Cardiac muscle cell (in vitro differentiated cells and primary cell): ENCODE data around the gene PRXL2A. TPM values are rescaled to one million over a fixed set of nuclear protein-coding genes. Genes with fewer than 3 reads are reported as not detected.
"Not testable (repeated sequence)": the region's sequence is repeated elsewhere in the genome, so short reads cannot be mapped to it uniquely, and the experiment has no call there.

Source experiments
- DNase-seq, 2 donors: peaks; one replicate each; pipeline versions ENCODE4 v3.0.0 to v3.0.0-alpha.2; 2010 to 2017; ENCODE audit warnings: low read depth in 1 of 2, low spot score in 1 of 2
- H3K27ac ChIP-seq: fragments of 200-600 bp; sonication (generic); 2 replicates; pipeline ENCODE4 v1.5.1; 2016
- H3K27me3 ChIP-seq: fragments of 200-600 bp; sonication (generic); 2 replicates; pipeline ENCODE4 v1.6.0; 2016; ENCODE audit warnings: control low read depth
- H3K36me3 ChIP-seq: fragments of 200-600 bp; sonication (generic); 2 replicates; pipeline ENCODE4 v1.5.1; 2016; ENCODE audit warnings: control low read depth
- H3K4me1 ChIP-seq: fragments of 200-600 bp; sonication (generic); 2 replicates; pipeline ENCODE4 v1.8.1; 2017; ENCODE audit warnings: low read depth, mild to moderate bottlenecking, mixed run types
- H3K4me3 ChIP-seq: fragments of 200-600 bp; sonication (generic); 2 replicates; pipeline ENCODE4 v1.5.1; 2016; ENCODE audit warnings: mild to moderate bottlenecking
- H3K9me3 ChIP-seq: fragments of 200-600 bp; sonication (generic); 2 replicates; pipeline ENCODE4 v1.5.1; 2017; ENCODE audit warnings: low read depth, mild to moderate bottlenecking, control low read depth
- CTCF ChIP-seq: IDR thresholded peaks from 2 replicates; pipeline ENCODE4 v1.5.1; 2012; ENCODE audit warnings: low read depth, mild to moderate bottlenecking, low read length
- polyA plus RNA-seq: library from polyadenylated mRNA; unstranded; fragments of >200 nt; fragmentation: Nextera tagmentation; extraction: Ambion mirVana; gene quantifications from 2 replicates; pipeline ENCODE4 v1.2.1, GENCODE V29; 2016
- total RNA-seq: library from RNA; depleted of rRNA; stranded (reverse); fragments of >200 nt; gene quantifications from 2 replicates; pipeline ENCODE4 v1.2.3, GENCODE V29; 2016

The PRXL2A gene
- total and polyA plus RNA-seq, 2 experiments from 2014 or later, result 52.0 to 144 TPM

DNA sequence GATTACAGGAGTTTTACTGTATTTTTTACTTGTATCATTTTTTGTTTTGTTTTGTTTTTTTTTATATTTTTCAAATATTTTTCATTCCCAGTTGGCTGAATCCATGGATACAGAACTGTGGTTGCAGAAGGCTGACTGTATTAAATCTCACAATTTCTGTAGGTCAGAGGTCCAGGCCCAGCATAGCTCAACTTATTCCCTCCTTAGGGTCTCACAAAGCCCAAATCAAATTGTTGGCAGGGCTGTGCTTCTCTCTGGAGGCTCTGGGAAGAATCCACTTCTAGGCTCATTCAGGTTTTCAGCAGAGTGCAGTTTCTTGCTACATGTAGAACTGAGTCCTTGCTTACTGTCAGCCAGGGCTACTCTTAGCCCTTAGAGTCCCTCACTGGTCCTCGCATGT is 68.3 kb downstream of the PRXL2A start:
- TF ChIP-seq CTCF, result no peak
- no peak overlapping the region for H3K27ac ChIP-seq
- peaks cover 9% of the 10 kb centered on the region for H3K4me1 ChIP-seq
- no peaks in the 10 kb centered on the region for H3K9me3 ChIP-seq
- DNase-seq, result no peak
- H3K27me3 ChIP-seq, result no peaks in the 10 kb centered on the region
- H3K36me3 ChIP-seq, result no peaks in the 10 kb centered on the region
- no peak overlapping the region for H3K4me3 ChIP-seq

- H3K27me3 ChIP-seq, result no peaks in the 10 kb centered on the region
- TF ChIP-seq CTCF, result no peak
- peaks cover 9% of the 10 kb centered on the region for H3K4me1 ChIP-seq
- peak in 1 of 2 donors; percentile 82 for DNase-seq
- no peak overlapping the region for H3K27ac ChIP-seq
- H3K36me3 ChIP-seq, result no peaks in the 10 kb centered on the region
- H3K4me3 ChIP-seq, result no peak overlapping the region
- no peaks in the 10 kb centered on the region for H3K9me3 ChIP-seq
Measured at GRCh38 chr10:80477813-80478212, 69.5 kb downstream of the PRXL2A start.

GRCh38 chr10:80480373-80480772 is 72.0 kb downstream of the PRXL2A start:
- not testable (repeated sequence) for DNase-seq, H3K4me3 ChIP-seq, H3K27me3 ChIP-seq, H3K4me1 ChIP-seq, H3K36me3 ChIP-seq, H3K27ac ChIP-seq, H3K9me3 ChIP-seq

- no peaks in the 10 kb centered on the region for H3K27me3 ChIP-seq
- peaks cover 3% of the 10 kb centered on the region for H3K36me3 ChIP-seq
- H3K4me3 ChIP-seq, result no peak overlapping the region
- no peak overlapping the region for H3K27ac ChIP-seq
- no peaks in the 10 kb centered on the region for H3K9me3 ChIP-seq
- DNase-seq, result no peak
- TF ChIP-seq CTCF, result no peak
- H3K4me1 ChIP-seq, result no peaks in the 10 kb centered on the region
Measured at GRCh38 chr10:80480852-80481251, 72.5 kb downstream of the PRXL2A start.

DNA sequence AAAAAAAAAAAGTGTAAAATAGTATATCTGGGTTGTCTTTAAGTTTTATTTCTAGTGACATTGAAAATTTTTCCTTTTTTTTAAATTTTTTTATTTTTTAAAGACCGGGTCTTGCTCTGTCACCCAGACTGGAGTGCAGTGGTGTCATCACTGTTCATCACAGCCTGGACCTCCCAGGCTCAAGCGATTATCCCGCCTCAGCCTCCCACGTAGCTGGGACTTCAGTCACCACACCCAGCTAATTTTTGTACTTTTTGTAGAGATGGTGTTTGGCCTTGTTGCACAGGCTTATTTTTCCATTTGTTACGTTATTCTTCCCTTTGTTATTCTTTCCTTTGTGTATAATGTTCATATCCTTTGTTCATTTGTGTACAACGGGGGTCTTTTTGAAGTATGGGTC is 75.9 kb downstream of the PRXL2A start:
- Histone ChIP-seq H3K4me1 (no peaks in the 10 kb centered on the region), H3K36me3 (peaks cover 3% of the 10 kb centered on the region), H3K9me3 (no peaks in the 10 kb centered on the region), H3K27me3 (no peaks in the 10 kb centered on the region), H3K27ac (no peak overlapping the region), H3K4me3 (no peak overlapping the region)
- no peak for TF ChIP-seq CTCF
- DNase-seq, result no peak

- TF ChIP-seq CTCF, result no peak
- Histone ChIP-seq H3K27ac (no peak overlapping the region), H3K27me3 (no peaks in the 10 kb centered on the region), H3K4me1 (no peaks in the 10 kb centered on the region), H3K4me3 (no peak overlapping the region), H3K9me3 (no peaks in the 10 kb centered on the region), H3K36me3 (peaks cover 3% of the 10 kb centered on the region)
- no peak for DNase-seq
Measured at GRCh38 chr10:80484676-80485075, 76.3 kb downstream of the PRXL2A start.
